Measurements from ENCODE around the gene TENT4B. TPM values are rescaled to one million over a fixed set of nuclear protein-coding genes. Genes with fewer than 3 reads are reported as not detected.
"Not testable (repeated sequence)": the region's sequence is repeated elsewhere in the genome, so short reads cannot be mapped to it uniquely, and the experiment has no call there.

Gene TENT4B
- total RNA-seq, 1 experiment from 2014 or later, result 6.1 TPM

- DNase-seq (ENCODE audit: low spot score), result no peak
These were observed 81.9 kb downstream of the TENT4B start for GRCh38 chr16:50234771-50235556.

GRCh38 chr16:50235581-50235980, 82.5 kb downstream of the TENT4B start:
- DNase-seq (ENCODE audit: low spot score), result no peak

- no peak for DNase-seq (ENCODE audit: low spot score)
These were observed 85.2 kb downstream of the TENT4B start for GRCh38 chr16:50238314-50238713.

- no peak for DNase-seq (ENCODE audit: low spot score)
These were observed 85.8 kb downstream of the TENT4B start for GRCh38 chr16:50238868-50239301.

- not testable (repeated sequence) for DNase-seq (ENCODE audit: low spot score)
These were observed 89.9 kb downstream of the TENT4B start for GRCh38 chr16:50243024-50243423.

- no peak for DNase-seq (ENCODE audit: low spot score)
These were observed 91.0 kb downstream of the TENT4B start for GRCh38 chr16:50244140-50244503.

GRCh38 chr16:50244504-50245416, 91.7 kb downstream of the TENT4B start:
- DNase-seq (ENCODE audit: low spot score), result no peak

GRCh38 chr16:50245417-50246298, 92.6 kb downstream of the TENT4B start:
- DNase-seq (ENCODE audit: low spot score), result peak; percentile 51

GRCh38 chr16:50246299-50247122, 93.4 kb downstream of the TENT4B start:
- DNase-seq (ENCODE audit: low spot score), result no peak

GRCh38 chr16:50247123-50247905, 94.2 kb downstream of the TENT4B start:
- no peak for DNase-seq (ENCODE audit: low spot score)

- DNase-seq (ENCODE audit: low spot score), result no peak
These were observed 95.0 kb downstream of the TENT4B start for GRCh38 chr16:50247906-50248608.

GRCh38 chr16:50248845-50249244, 95.7 kb downstream of the TENT4B start:
- no peak for DNase-seq (ENCODE audit: low spot score)

- DNase-seq (ENCODE audit: low spot score), result peak; percentile 84
These were observed 98.4 kb downstream of the TENT4B start for GRCh38 chr16:50251375-50252081.

GRCh38 chr16:50252082-50252611, 99.0 kb downstream of the TENT4B start:
- DNase-seq (ENCODE audit: low spot score), result no peak

GRCh38 chr16:50252874-50253513, 99.9 kb downstream of the TENT4B start:
- DNase-seq (ENCODE audit: low spot score), result no peak

GRCh38 chr16:50253514-50253910, 100.4 kb downstream of the TENT4B start:
- DNase-seq (ENCODE audit: low spot score), result no peak

- DNase-seq (ENCODE audit: low spot score), result no peak
These were observed 101.0 kb downstream of the TENT4B start for GRCh38 chr16:50254072-50254471.

- no peak for DNase-seq (ENCODE audit: low spot score)
These were observed 102.4 kb downstream of the TENT4B start for GRCh38 chr16:50255538-50255937.
